Mesothelial cell of epicardium (in vitro differentiated cells): ENCODE measurements around the gene PCARE. TPM values are rescaled to one million over a fixed set of nuclear protein-coding genes. Genes with fewer than 3 reads are reported as not detected.

Experiments
- DNase-seq, 2 experiments: peaks; one replicate each; pipeline ENCODE4 v3.0.0; 2021; ENCODE audit warnings: low spot score in 2 of 2; ENCODE audit not compliant: unreplicated experiment in 2 of 2
- H3K27ac Mint-ChIP-seq: 2 replicates; pipeline ENCODE4 v1.8.0; 2021; ENCODE audit warnings: mixed read lengths
- H3K27me3 Mint-ChIP-seq: 2 replicates; pipeline ENCODE4 v1.8.0; 2021; ENCODE audit warnings: low read depth, mixed read lengths
- H3K36me3 Mint-ChIP-seq: 2 replicates; pipeline ENCODE4 v1.8.0; 2021; ENCODE audit warnings: mixed read lengths
- H3K4me1 Mint-ChIP-seq: 2 replicates; pipeline ENCODE4 v1.8.0; 2021; ENCODE audit warnings: mixed read lengths
- H3K4me3 Mint-ChIP-seq: 2 replicates; pipeline ENCODE4 v1.8.0; 2021; ENCODE audit warnings: mild to moderate bottlenecking, moderate library complexity, mixed read lengths
- H3K9me3 Mint-ChIP-seq: 2 replicates; pipeline ENCODE4 v1.8.0; 2021; ENCODE audit warnings: mixed read lengths
- total RNA-seq: library from RNA; stranded (reverse); gene quantifications from 3 replicates; pipeline ENCODE4 v1.2.1, GENCODE V29; 2021
- TF ChIP-seq, protein P1 (sequence below): fragments of 200-600 bp; sonication (generic); IDR thresholded peaks from one replicate; pipeline ENCODE4 v1.5.0; 2021; ENCODE audit warnings: antibody characterized with exemption; ENCODE audit not compliant: unreplicated experiment

Gene PCARE
- total RNA-seq, 1 donor from 2014 or later, result 0.22 TPM

DNA sequence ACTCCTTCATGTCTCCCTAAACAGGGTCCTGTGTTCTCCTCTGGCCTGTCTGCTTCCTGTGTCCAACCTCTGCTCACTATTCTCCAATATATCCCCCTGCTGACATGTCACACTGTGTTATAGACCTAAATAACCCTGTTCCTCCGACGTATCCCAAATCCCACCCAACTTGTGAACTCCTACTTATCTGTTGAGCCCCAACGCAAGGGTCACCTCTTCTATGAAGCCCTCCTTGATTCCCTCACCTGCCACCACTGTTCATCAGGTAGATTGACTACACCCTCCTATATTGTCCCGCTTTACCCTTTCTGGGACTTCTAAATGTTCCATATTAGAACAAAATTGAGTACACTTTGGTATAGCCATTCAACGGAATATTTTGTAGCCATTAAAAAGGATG, 42.1 kb downstream of the PCARE start:
- TF ChIP-seq, protein P1, sequence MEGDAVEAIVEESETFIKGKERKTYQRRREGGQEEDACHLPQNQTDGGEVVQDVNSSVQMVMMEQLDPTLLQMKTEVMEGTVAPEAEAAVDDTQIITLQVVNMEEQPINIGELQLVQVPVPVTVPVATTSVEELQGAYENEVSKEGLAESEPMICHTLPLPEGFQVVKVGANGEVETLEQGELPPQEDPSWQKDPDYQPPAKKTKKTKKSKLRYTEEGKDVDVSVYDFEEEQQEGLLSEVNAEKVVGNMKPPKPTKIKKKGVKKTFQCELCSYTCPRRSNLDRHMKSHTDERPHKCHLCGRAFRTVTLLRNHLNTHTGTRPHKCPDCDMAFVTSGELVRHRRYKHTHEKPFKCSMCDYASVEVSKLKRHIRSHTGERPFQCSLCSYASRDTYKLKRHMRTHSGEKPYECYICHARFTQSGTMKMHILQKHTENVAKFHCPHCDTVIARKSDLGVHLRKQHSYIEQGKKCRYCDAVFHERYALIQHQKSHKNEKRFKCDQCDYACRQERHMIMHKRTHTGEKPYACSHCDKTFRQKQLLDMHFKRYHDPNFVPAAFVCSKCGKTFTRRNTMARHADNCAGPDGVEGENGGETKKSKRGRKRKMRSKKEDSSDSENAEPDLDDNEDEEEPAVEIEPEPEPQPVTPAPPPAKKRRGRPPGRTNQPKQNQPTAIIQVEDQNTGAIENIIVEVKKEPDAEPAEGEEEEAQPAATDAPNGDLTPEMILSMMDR, result no peak
- H3K4me1 Mint-ChIP-seq, result peaks cover 15% of the 10 kb centered on the region
- no peak overlapping the region for H3K27ac Mint-ChIP-seq
- H3K4me3 Mint-ChIP-seq, result no peak overlapping the region
- no peaks in the 10 kb centered on the region for H3K27me3 Mint-ChIP-seq
- no peaks in the 10 kb centered on the region for H3K36me3 Mint-ChIP-seq
- H3K9me3 Mint-ChIP-seq, result no peaks in the 10 kb centered on the region
- no peak for DNase-seq

DNA sequence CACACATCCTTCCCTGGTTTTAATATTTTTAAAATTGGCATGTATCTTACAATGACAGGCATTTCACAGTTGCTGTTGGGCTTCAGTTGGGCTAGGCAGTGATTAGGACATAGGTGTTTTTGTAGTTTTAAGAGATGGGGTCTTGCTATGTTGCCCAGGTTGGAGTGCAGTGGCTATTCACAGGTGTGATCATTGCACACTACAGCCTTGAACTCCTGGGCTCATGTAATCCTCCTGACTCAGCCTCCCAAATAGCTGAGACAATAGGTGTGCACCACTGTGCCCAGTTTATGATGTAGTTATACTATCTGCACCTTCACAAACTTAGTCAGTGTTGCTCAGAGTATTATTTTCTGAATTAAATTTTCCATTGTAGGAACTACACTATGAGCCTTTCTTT, 43.3 kb downstream of the PCARE start:
- no peaks in the 10 kb centered on the region for H3K36me3 Mint-ChIP-seq
- H3K27me3 Mint-ChIP-seq, result no peaks in the 10 kb centered on the region
- no peak overlapping the region for H3K4me3 Mint-ChIP-seq
- DNase-seq, result no peak
- H3K27ac Mint-ChIP-seq, result no peak overlapping the region
- TF ChIP-seq, protein P1, result no peak
- H3K4me1 Mint-ChIP-seq, result peaks cover 15% of the 10 kb centered on the region
- no peaks in the 10 kb centered on the region for H3K9me3 Mint-ChIP-seq

DNA sequence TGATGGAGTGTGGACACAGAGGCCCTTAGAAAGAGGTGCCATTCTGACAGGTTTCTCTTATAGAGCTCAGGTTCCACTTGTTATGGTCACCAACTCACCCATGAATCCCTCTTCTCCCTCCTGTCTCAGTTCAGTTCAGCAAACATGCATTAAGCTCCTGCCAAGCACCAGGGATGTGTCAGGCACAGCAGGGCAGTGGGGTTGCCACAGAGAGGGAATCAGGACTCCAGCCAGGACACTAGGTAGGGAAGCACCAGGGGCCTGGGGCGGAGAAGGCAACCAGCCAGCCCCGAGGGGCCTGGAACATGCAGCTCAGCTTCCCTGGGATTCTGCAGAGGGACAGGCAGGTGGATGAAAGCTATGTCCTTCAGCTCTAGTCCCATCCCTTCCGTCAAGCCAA, 48.6 kb downstream of the PCARE start:
- no peak overlapping the region for H3K4me3 Mint-ChIP-seq
- no peaks in the 10 kb centered on the region for H3K27me3 Mint-ChIP-seq
- no peaks in the 10 kb centered on the region for H3K9me3 Mint-ChIP-seq
- TF ChIP-seq, protein P1, result no peak
- H3K27ac Mint-ChIP-seq, result no peak overlapping the region
- no peak for DNase-seq
- H3K4me1 Mint-ChIP-seq, result no peaks in the 10 kb centered on the region
- no peaks in the 10 kb centered on the region for H3K36me3 Mint-ChIP-seq

GRCh38 chr2:29024882-29025430, 49.4 kb downstream of the PCARE start:
- no peak overlapping the region for H3K27ac Mint-ChIP-seq
- no peak overlapping the region for H3K4me3 Mint-ChIP-seq
- no peaks in the 10 kb centered on the region for H3K4me1 Mint-ChIP-seq
- H3K27me3 Mint-ChIP-seq, result no peaks in the 10 kb centered on the region
- H3K36me3 Mint-ChIP-seq, result no peaks in the 10 kb centered on the region
- no peaks in the 10 kb centered on the region for H3K9me3 Mint-ChIP-seq
- TF ChIP-seq, protein P1, result no peak
- DNase-seq, result no peak

DNA sequence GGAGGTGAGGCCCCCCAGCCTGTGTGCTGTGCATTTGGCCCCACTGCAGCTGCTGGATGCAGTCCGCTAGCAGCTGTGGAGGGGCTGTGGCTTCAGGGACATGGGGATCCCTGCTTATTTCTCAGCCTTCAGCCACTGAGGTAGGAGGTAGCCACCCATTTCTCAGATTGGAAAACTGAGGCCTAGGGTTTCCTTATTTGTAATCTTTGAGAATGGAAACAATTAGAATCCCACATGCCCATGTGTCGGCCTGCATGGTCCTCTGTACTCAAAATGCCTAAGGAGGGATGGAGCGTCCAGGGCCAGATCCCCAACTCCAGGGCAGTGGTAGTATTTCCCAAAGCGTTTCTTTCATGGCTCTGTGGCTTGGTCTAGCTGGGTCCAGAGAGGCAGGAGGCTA, 51.1 kb downstream of the PCARE start:
- H3K27me3 Mint-ChIP-seq, result no peaks in the 10 kb centered on the region
- TF ChIP-seq, protein P1, result no peak
- no peak for DNase-seq
- no peak overlapping the region for H3K4me3 Mint-ChIP-seq
- H3K27ac Mint-ChIP-seq, result no peak overlapping the region
- H3K36me3 Mint-ChIP-seq, result no peaks in the 10 kb centered on the region
- H3K4me1 Mint-ChIP-seq, result no peaks in the 10 kb centered on the region
- no peaks in the 10 kb centered on the region for H3K9me3 Mint-ChIP-seq

DNA sequence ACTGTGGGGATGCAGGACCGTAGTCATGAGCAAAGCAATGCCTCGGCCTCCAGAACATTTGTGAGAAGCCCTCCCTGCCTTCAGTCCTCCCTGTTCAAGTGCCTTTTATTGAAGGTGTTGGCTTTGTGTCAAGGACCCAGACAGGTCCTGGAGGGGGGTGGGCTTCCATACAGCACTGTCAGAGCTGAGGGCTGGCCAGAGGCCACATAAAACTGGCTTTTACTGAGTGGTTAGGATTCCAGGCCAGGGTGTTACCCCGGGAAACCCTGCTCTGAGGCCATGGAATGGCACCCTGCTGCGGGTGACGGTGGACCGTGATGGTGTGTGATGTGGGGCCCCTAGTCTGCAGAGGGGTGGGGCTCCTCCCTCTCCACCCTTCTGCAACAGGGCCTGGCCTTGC, 51.6 kb downstream of the PCARE start:
- TF ChIP-seq, protein P1, result no peak
- Mint-ChIP-seq H3K36me3 (no peaks in the 10 kb centered on the region), H3K9me3 (no peaks in the 10 kb centered on the region), H3K27ac (no peak overlapping the region), H3K4me3 (no peak overlapping the region), H3K4me1 (no peaks in the 10 kb centered on the region), H3K27me3 (no peaks in the 10 kb centered on the region)
- DNase-seq, result no peak
